ENCODE measurements around the gene NEU1.

- no peak for TF ChIP-seq CTCF (conservative IDR thresholded peaks at IDR 0.05; ENCODE audit: low read length)
- TF ChIP-seq EZH2phosphoT487 (IDR thresholded peaks at IDR 0.05; ENCODE audit: borderline replicate concordance) = no peak
Measured at GRCh38 chr6:31864818-31865204, 2.2 kb upstream of the NEU1 start.

Measured in Loucy (cell line).